Measurements from ENCODE around the gene CNGB1.

The CNGB1 gene

GRCh38 chr16:57992084-57992483, 21.2 kb upstream of the CNGB1 start:
- no peak for DNase-seq (ENCODE audit: insufficient read length, low spot score)
- FAIRE-seq, result no peak
- TF ChIP-seq CTCF (IDR thresholded peaks at IDR 0.05; ENCODE audit: insufficient read depth, missing control alignments), result no peak

- no peak for FAIRE-seq
- no peak for DNase-seq (ENCODE audit: insufficient read length, low spot score)
- no peak for TF ChIP-seq CTCF (IDR thresholded peaks at IDR 0.05; ENCODE audit: insufficient read depth, missing control alignments)
These were observed 20.7 kb upstream of the CNGB1 start for GRCh38 chr16:57991551-57992059.

- DNase-seq (ENCODE audit: insufficient read length, low spot score) (no peak), FAIRE-seq (no peak)
- TF ChIP-seq CTCF (IDR thresholded peaks at IDR 0.05; ENCODE audit: insufficient read depth, missing control alignments), result no peak
These were observed 18.0 kb upstream of the CNGB1 start for GRCh38 chr16:57988929-57989328.

- DNase-seq (ENCODE audit: insufficient read length, low spot score) (no peak), FAIRE-seq (no peak)
- TF ChIP-seq CTCF (IDR thresholded peaks at IDR 0.05; ENCODE audit: insufficient read depth, missing control alignments), result no peak
These were observed 16.7 kb upstream of the CNGB1 start for GRCh38 chr16:57987441-57988177.

GRCh38 chr16:57986196-57986595, 15.3 kb upstream of the CNGB1 start:
- no peak for TF ChIP-seq CTCF (IDR thresholded peaks at IDR 0.05; ENCODE audit: insufficient read depth, missing control alignments)
- no peak for DNase-seq (ENCODE audit: insufficient read length, low spot score)
- no peak for FAIRE-seq

GRCh38 chr16:57985204-57986181, 14.6 kb upstream of the CNGB1 start:
- no peak for TF ChIP-seq CTCF (IDR thresholded peaks at IDR 0.05; ENCODE audit: insufficient read depth, missing control alignments)
- no peak for DNase-seq (ENCODE audit: insufficient read length, low spot score)
- FAIRE-seq, result no peak

Measured in D721Med (cell line).